ENCODE data around the gene MACROD2. TPM values are rescaled to one million over a fixed set of nuclear protein-coding genes. Genes with fewer than 3 reads are reported as not detected.

Gene MACROD2
- total and polyA plus RNA-seq, 2 of the 4 experiments (the other 2 are of a cell fraction): not detected

DNA sequence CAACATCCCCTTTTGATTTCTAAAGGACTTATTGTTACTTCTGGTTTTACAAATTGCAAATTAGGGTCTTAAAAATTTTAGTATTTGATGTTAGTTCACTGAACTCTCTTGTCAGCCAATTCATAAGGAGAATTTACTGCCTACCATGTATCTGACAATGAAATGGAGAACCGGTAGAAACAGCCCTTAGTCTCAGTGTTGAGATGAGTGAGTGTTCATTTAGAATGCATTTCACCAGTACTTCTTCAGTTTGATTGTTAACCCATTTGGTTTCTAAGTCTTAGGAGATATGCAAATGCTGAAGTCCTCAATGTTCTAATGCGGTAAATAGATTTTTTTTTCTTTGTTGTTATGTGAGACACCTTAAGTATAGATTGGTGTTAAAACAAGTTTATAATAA, 958.4 kb downstream of the MACROD2 start:
- no peaks in the 10 kb centered on the region for H3K4me1 ChIP-seq (ENCODE audit: control insufficient read depth, insufficient read depth, low read length)
- H3K18ac ChIP-seq (ENCODE audit: low read depth, low read length): no peak overlapping the region
- H4K91ac ChIP-seq (ENCODE audit: insufficient read depth, low read depth, low read length): no peak overlapping the region
- no CpG with 5 or more reads among the region's 2 CpGs for WGBS, 2 experiments (ENCODE audit: extremely low coverage in 2 of 2, insufficient read length in 1 of 2)
- ATAC-seq (ENCODE audit: low read depth): no peak
- no peak overlapping the region for H3K27ac ChIP-seq (ENCODE audit: insufficient read depth, low read length)
- no peak overlapping the region for H3K9ac ChIP-seq (ENCODE audit: low read depth, low read length)
- no peak overlapping the region for H2BK15ac ChIP-seq (ENCODE audit: low read depth, low read length)
- H4K8ac ChIP-seq (ENCODE audit: low read depth in 2 of 2, low read length in 2 of 2): no peak overlapping the region
- POLR2A ChIA-PET (ENCODE audit: unreplicated experiment): no interaction called here
- intact Hi-C loops (cut with micrococcal nuclease) (no loop called here), dilution Hi-C loops (cut with HindIII; ENCODE audit: low sequenced_read_pairs, unreplicated experiment) (no loop called here), in situ Hi-C loops (cut with MboI; ENCODE audit: low sequenced_read_pairs) (no loop called here)
- H3K4me3 ChIP-seq (ENCODE audit: insufficient read depth, low read depth, low read length): no peak overlapping the region
- no peak for DNase-seq
- BruUV-seq (replicated peaks): no TSS peak
- no peak overlapping the region for H2BK120ac ChIP-seq (ENCODE audit: low read depth, low read length)
- no peak overlapping the region for H2AK9ac ChIP-seq (replicated peaks; ENCODE audit: low read depth, low read length, poor library complexity)
- H3K23ac ChIP-seq (ENCODE audit: low read depth, low read length): no peak overlapping the region
- H3K56ac ChIP-seq (ENCODE audit: extremely low read depth, insufficient read depth, low read length): no peak overlapping the region
- no peak overlapping the region for H2AFZ ChIP-seq (replicated peaks; ENCODE audit: low read length, poor library complexity)
- no peaks in the 10 kb centered on the region for H4K20me1 ChIP-seq (ENCODE audit: insufficient read depth, low read length)
- no peaks in the 10 kb centered on the region for H3K9me1 ChIP-seq (ENCODE audit: insufficient read depth, low read length)
- no peak overlapping the region for H2BK20ac ChIP-seq (ENCODE audit: low read depth, low read length)
- H3K36me3 ChIP-seq (ENCODE audit: control insufficient read depth, insufficient read depth, low read length): no peaks in the 10 kb centered on the region
- no peak overlapping the region for H2AK5ac ChIP-seq (ENCODE audit: low read depth, low read length)
- peaks cover 3% of the 10 kb centered on the region; the same call in 1 of the 2 replicates for H3K9me3 ChIP-seq (ENCODE audit: control insufficient read depth, insufficient read depth, low read length)
- no peaks in the 10 kb centered on the region for H3K79me1 ChIP-seq (ENCODE audit: low read depth in 1 of 2, low read length in 2 of 2)
- H3K4ac ChIP-seq (ENCODE audit: low read depth, low read length): no peak overlapping the region
- H3K27me3 ChIP-seq (ENCODE audit: control insufficient read depth, insufficient read depth, low read length): no peaks in the 10 kb centered on the region
- TF ChIP-seq RCOR1 (IDR thresholded peaks at IDR 0.05; ENCODE audit: insufficient replicate concordance, low read length) (no peak), SMC3 (IDR thresholded peaks at IDR 0.05; ENCODE audit: low read depth, low read length) (no peak), NFE2L2 (IDR thresholded peaks at IDR 0.05; ENCODE audit: low read depth, low read length) (no peak), RAD21 (IDR thresholded peaks at IDR 0.05; ENCODE audit: low read length) (no peak), MAFK (IDR thresholded peaks at IDR 0.05; ENCODE audit: low read depth, low read length) (no peak), MAZ (IDR thresholded peaks at IDR 0.05; ENCODE audit: borderline replicate concordance, low read depth, low read length) (no peak), ELK1 (IDR thresholded peaks at IDR 0.05; ENCODE audit: borderline replicate concordance, low read depth, low read length) (no peak), FOS (IDR thresholded peaks at IDR 0.05; ENCODE audit: low read depth, low read length) (no peak), RFX5 (IDR thresholded peaks at IDR 0.05; ENCODE audit: low read depth, low read length) (no peak), MXI1 (IDR thresholded peaks at IDR 0.05; ENCODE audit: borderline replicate concordance, low read depth, low read length) (no peak), POLR2A (IDR thresholded peaks at IDR 0.05; ENCODE audit: low read depth, low read length) (no peak), BHLHE40 (IDR thresholded peaks at IDR 0.05; ENCODE audit: low read depth, low read length) (no peak), CEBPB (IDR thresholded peaks at IDR 0.05; ENCODE audit: low read depth, low read length) (no peak), CHD1 (IDR thresholded peaks at IDR 0.05; ENCODE audit: low read depth, low read length) (no peak), CTCF (conservative IDR thresholded peaks at IDR 0.05; ENCODE audit: low read depth, low read length) (no peak), USF2 (IDR thresholded peaks at IDR 0.05; ENCODE audit: low read depth, low read length) (no peak)
- H3K14ac ChIP-seq (replicated peaks; ENCODE audit: low read depth, low read length): no peak overlapping the region
- no peak overlapping the region for H2BK5ac ChIP-seq (ENCODE audit: low read depth, low read length, poor library complexity, severe bottlenecking)
- CTCF ChIA-PET: no interaction called here
- no peak overlapping the region for H3K4me2 ChIP-seq (ENCODE audit: low read depth, low read length)
- no peak overlapping the region for H4K5ac ChIP-seq (ENCODE audit: low read depth, low read length)

All from IMR-90 (cell line).